G401.6 (cell line): ENCODE results near the gene TACSTD2.
"Not testable (repeated sequence)": the region's sequence is repeated elsewhere in the genome, so short reads cannot be mapped to it uniquely, and the experiment has no call there.

Source experiments
- FAIRE-seq: peaks from 2 replicates; lab custom pipeline; 2012; peaks lifted over from hg19 to GRCh38; lab: Jason Lieb, UNC

TACSTD2 gene, protein sequence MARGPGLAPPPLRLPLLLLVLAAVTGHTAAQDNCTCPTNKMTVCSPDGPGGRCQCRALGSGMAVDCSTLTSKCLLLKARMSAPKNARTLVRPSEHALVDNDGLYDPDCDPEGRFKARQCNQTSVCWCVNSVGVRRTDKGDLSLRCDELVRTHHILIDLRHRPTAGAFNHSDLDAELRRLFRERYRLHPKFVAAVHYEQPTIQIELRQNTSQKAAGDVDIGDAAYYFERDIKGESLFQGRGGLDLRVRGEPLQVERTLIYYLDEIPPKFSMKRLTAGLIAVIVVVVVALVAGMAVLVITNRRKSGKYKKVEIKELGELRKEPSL

GRCh38 chr1:58576727-58577653, at the start of gene TACSTD2:
Gene TACSTD2 (minus strand): TSS chr1:58577252. CDS start chr1:58577156, 96 bp downstream.
- FAIRE-seq, result no peak

DNA sequence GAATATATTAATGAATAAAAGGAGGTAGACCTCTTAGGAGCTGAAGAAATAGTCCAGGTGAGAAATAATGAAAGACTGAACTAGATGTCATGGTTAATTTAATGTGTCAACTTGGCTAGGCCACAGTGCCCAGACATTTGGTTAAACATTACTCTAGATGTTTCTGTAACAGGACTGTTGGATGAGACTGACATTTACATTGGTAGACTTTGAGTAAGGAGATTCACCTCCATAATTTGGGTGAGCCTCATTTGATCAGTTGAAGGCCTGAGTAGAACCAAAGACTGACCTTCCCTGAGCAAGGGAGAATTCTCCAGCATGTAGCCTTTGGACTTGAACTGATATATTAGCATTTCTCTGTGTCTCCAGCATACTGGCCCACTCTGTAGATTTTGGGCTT, 49.2 kb upstream of the TACSTD2 start:
- FAIRE-seq, result no peak

DNA sequence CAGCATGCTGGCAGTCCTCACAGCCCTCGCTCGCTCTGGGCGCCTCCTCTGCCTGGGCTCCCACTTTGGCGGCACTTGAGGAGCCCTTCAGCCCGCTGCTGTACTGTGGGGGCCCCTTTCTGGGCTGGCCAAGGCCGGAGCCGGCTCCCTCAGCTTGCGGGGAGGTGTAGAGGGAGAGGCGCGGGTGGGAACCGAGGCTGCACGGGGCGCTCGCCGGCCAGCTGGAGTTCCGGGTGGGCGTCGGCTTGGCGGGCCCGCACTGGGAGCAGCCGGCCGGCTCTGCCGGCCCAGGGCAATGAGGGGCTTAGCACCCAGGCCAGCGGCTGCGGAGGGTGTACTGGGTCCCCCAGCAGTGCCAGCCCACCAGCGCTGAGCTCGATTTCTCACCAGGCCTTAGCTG, 46.2 kb upstream of the TACSTD2 start:
- not testable (repeated sequence) for FAIRE-seq

GRCh38 chr1:58622571-58622970, 45.5 kb upstream of the TACSTD2 start:
- no peak for FAIRE-seq

DNA sequence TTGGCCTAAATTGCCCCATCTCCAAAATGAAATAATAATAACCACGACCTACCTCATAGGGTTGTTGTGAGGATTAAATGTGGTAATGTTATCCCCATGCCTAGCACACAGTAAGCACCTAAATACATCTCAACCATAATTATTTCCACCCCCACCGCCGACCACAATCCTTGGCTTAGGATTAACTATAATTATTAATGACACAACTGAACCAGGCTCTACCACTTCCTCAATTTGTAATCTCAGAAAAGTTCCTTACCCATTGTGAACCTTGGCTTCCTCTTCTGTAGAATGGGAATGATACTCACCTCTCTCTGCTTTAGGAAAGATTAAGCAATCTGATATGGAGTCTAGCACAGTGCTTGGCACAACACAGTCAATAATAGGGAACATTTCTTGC, 44.3 kb upstream of the TACSTD2 start:
- FAIRE-seq, result no peak

DNA sequence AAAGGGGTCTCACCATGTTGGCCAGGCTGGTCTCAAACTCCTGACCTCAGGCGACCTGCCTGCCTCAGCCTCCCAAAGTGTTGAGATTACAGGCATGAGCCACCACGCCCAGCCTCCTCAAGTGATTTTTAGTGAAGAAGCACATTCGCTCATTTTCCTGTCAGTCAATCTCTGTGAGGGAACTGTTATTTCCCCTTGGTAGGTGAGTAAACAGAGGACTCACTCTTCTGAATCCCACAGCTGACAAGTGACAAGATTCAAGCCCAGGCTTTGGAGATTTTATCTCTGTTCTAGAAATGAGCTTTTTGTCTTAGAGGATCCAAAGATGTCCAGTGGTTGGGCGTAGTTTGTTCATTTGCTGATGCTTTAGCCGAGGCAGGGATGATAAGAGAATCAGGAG, 43.9 kb upstream of the TACSTD2 start:
- FAIRE-seq, result no peak

- FAIRE-seq, result no peak
Measured at GRCh38 chr1:58620259-58620658, 43.2 kb upstream of the TACSTD2 start.

DNA sequence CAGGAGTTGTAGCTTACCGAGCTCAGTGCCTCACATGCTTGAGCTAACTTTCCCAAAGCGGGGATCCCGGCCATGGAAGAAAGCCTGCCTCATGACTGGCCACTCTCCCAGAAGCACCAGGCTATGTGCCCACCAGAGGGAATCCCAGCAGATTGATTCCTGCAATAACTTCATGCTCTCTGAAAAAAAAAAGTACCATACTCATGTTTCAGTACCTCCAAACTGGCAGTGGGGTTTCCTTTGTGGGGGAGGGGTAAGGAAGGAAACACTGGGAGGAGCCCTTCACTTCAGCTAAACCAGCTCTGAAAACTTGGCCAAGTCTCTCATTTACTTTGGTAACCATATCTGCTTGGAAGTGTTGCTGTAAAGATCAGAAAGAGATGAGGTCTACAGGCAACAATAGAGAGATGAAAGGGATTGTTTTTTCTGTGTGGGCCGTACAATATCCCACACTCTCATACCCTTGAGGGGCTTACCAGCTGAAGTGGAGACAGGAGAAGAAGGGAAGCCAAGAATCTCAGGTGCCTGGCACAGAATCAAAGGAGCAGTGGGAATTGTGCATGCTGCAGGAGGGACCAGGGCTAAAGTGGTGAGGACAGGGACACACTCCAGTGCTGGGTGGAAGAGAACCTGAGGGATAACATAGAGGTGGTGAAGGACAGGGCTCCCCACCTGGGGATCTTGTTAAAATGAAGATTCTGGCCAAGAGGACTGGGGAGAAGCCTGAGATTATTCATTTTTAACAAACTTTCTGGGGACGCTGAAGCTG, 42.4 kb upstream of the TACSTD2 start:
- no peak for FAIRE-seq

GRCh38 chr1:58618303-58618702, 41.3 kb upstream of the TACSTD2 start:
- FAIRE-seq, result no peak

DNA sequence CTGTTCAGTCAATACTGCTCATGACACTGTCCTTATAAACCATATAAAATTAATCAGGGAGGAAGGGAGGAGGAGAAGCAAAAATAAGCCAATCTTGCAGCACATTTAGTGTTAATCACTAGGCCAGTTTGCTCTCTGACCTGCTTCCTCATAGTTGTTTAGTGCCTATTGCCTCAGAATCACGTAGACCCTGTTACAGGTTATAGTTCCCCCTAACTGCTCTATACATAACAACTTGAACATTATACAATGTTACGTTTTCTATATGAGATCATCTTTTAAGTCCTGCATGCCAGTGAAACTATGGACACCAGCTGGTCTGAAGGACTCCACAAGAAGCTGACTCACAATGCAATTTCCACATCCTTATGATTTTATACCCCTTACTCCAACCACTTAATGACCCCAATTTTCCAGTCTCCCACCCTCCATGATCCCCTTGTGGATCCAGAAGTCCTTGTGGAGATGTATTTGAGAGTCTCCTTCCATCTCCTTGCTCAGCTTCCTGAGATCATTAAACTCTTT, 34.9 kb upstream of the TACSTD2 start:
- FAIRE-seq, result no peak

DNA sequence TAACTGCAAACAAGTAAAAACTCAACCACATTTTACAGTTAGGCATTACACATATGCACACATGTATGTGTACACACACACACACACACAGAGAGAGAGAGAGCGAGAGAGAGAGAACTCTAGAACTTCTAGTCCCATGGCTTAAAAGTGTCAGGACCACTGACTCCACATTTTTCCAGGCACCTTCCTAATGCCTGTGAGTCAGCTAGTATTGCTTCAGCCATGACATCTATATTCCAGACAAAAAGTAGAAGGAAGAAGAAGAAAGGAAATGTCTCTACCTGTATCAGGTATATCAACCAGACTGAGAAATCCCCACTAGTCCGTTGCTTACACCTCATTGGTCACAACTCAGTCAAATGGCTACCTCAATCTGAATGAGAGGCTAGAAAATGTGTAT, 31.9 kb upstream of the TACSTD2 start:
- FAIRE-seq, result no peak

GRCh38 chr1:58608297-58608696, 31.2 kb upstream of the TACSTD2 start:
- FAIRE-seq, result no peak

DNA sequence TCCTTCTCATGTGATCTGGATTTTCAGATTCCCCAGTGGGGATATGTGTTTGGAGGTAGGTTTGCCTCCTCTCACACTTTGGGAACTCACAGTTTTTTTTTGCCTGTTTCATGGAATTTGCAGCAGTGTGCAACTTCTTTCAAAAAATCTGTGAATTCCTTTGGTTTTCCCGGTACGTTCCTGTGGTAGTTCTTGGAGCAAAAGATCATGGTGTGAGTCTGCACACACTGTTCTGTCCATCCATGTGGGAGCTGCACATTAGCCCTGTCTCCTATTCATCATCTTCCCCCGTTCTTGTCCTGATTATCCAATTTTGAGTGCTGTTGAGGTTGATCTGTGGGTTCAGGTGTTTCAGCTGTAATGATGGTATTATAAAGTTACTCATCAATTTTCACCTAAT, 30.3 kb upstream of the TACSTD2 start:
- no peak for FAIRE-seq

DNA sequence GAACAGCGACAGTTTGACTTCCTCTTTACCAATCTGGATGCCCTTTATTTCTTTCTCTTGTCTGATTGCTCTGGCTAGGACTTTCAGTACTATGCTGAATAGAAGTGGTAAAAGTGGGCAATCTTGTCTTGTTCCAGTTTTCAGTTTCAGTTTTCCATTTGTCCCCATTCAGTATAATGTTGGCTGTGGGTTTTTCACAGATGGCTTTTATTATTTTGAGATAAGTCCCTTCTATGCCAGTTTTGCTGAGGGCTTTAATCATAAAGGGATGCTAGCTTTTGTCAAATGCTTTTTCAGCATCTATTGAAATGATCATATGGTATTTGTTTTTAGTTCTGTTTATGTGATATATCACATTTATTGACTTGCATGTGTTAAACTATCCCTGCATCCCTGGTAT, 24.9 kb upstream of the TACSTD2 start:
- FAIRE-seq, result not testable (repeated sequence)

DNA sequence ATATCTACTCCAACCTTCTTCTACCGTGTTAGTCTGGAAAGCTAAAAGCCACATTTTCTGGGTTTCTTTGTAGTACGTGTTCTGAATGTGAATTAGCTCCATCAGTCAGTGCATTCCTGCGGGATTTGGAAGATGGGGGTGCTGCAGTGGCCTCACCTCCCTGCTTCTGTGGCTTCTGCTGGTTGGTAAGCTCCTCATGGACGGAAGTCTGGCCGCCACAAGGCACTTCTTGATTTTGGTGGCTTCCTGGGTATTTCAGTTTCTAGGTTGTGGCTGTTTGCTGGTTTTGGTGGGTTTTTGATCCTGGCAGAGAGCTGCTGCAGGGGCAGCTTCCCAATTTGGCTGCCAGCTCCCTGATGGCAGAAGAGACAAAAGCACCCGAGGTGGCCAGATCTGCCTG, 20.9 kb upstream of the TACSTD2 start:
- no peak for FAIRE-seq

DNA sequence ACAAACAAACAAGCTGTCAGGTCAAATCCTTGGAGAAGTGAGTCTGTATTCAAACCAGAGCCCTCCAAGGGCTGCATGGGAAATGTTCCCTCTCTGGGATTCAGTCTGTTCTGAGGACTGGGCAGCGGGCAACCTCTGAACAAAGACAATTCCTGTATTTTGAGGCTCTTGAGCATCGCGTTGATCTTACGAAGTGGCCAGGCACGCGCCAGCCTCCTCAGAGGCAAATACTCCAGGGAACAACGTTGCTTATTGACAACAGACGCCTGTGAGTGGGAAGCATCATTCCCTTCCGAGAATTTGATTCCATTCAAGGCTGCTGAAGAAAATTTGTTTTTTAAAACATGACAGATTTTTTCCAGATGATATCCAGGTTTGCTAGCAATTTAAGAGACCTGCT, 20.0 kb upstream of the TACSTD2 start:
- FAIRE-seq, result no peak

DNA sequence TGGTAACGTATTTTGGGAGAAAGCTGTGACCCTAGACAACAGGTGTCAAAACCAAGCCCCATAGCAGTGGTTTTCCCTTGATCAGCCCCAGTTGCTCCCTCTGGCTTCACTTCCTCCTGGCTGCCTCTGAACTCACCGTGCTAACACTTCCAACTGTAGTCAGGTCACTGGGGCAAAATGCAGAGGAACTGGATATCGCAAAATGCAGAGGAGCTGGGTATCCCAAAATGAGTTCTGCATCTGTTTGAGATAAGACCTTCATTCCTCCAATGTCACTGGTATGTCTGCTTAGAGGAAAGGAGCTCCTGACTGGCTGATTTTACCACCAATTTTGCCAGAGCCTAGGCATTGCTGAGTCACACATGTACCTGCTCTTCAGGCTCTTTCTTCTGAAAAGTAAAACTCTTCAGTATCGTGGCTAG, 19.6 kb upstream of the TACSTD2 start:
- no peak for FAIRE-seq

- no peak for FAIRE-seq
Measured at GRCh38 chr1:58594546-58594945, 17.5 kb upstream of the TACSTD2 start.

GRCh38 chr1:58592522-58593134, 15.6 kb upstream of the TACSTD2 start:
- no peak for FAIRE-seq

GRCh38 chr1:58591806-58592205, 14.8 kb upstream of the TACSTD2 start:
- FAIRE-seq, result no peak

GRCh38 chr1:58590019-58590418, 13.0 kb upstream of the TACSTD2 start:
- no peak for FAIRE-seq

DNA sequence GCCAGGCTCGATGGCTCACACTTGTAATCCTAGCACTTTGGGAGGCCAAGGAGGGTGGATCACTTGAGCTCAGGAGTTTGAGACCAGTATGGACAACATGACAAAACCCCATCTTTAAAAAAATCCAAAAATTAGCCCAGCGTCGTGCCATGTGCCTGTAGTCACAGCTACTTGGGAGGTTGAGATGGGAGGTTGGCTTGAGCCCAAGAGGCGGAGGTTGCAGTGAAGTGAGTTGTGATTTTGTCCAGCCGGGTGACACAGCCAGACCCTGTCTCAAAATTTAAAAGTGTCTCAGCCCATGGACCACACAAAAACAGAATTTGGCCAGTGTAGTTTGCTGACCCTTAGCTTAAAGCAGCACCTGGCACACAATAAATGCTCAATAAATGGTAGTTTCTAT, 11.3 kb upstream of the TACSTD2 start:
- FAIRE-seq, result no peak
